HG03045 (cell line): ENCODE results near the gene DPF1.

Experiments
- ATAC-seq: cut with Tn5 transposase; IDR thresholded peaks from one replicate; pipeline ENCODE4 v1.9.1; 2021; ENCODE audit warnings: mild to moderate bottlenecking, moderate library complexity; ENCODE audit not compliant: unreplicated experiment

DPF1 gene

GRCh38 chr19:38168637-38169036, 55.4 kb downstream of the DPF1 start:
- no peak for ATAC-seq

DNA sequence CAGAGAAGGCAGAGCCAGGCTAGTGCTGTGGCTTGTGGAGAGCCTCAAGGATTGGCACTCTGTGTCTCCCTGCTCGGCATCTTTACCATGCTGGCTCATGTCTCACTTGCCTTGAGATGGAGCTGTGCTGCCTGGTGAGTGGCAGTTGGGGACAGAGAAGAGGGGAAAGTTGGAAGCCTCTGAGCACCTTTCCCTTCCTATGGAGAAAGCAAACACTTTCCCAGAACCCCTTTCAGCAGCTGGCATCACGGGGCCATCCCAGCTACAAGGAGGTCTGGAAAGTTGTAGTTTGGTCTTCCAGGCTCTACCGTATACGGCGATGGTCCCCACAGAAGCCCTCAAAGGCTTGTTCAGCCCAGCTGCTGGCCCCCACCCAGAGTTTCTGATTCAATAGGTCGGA, 58.7 kb downstream of the DPF1 start:
- ATAC-seq, result no peak

GRCh38 chr19:38164526-38164925, 59.5 kb downstream of the DPF1 start:
- no peak for ATAC-seq

- no peak for ATAC-seq
Measured at GRCh38 chr19:38163419-38164290, 60.4 kb downstream of the DPF1 start.

DNA sequence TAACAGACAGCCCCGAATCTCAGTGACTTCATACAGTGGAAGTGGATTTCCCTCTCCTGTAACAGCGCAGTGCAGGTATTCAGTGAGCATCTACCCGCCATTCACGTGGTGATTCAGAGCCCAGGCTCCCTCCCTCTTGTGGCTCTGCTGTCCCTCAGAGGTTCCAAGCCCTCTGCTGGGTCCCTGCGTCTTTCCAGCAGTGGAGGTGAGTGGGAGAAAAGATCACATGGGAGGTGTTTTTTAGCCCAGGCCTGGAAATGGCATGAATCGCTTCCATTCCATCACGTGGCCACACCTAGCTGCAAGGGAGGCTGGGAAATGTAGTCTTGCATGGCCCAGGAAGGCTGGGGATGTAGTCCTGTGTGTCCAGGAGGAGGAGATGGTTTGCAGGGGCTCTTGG, 61.4 kb downstream of the DPF1 start:
- no peak for ATAC-seq

DNA sequence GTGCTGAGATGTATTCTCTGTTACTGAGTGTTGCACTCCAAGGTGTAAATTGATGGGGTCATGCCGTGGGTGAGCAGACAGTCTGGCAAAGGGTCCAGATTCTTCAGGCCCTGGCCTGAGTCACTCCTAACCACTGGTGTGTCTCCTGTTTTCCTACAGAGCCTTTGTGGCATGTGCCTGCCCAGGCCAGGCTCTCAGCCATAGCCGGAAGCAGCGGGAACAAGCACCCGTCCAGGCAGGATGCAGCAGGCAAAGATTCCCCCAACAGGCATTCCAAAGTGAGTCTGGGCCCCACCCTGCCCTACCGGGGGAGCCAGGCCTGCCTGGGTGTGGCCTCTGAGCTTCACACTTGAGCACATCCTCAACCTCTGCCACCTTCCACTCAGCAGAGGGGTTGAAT, 61.9 kb downstream of the DPF1 start:
- ATAC-seq, result no peak
